NCI-H2227 (cell line): ENCODE measurements around the gene PCNX2.

Experiments used
- DNase-seq: peaks from one replicate; lab custom pipeline; 2025; ENCODE audit not compliant: unreplicated experiment; lab: John Stamatoyannopoulos, UW

The PCNX2 gene

DNA sequence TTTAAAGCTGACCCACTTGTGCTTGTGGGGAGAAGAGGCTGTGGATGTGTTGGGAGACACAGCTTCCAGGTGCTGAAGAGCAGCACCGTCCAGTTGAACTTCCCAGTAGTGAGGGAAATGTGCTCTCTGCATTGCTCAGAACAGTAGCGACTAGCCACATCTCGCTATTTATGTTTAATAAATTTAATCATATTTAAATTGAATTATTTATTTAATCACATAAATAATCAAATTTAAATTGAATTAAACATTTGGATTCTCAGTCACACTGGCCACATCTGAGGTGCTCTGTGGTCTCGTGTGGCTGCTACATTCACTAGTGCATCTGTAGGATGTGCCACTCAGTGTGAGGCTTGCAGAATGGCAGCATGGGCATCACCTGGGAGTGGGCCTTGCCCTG, 325.0 kb downstream of the PCNX2 start:
- DNase-seq = no peak

GRCh38 chr1:232969799-232970198, 325.7 kb downstream of the PCNX2 start:
- DNase-seq = no peak

GRCh38 chr1:232968965-232969364, 326.6 kb downstream of the PCNX2 start:
- no peak for DNase-seq

GRCh38 chr1:232968391-232968790, 327.1 kb downstream of the PCNX2 start:
- no peak for DNase-seq

- no peak for DNase-seq
These were observed 328.9 kb downstream of the PCNX2 start for GRCh38 chr1:232966663-232967062.

GRCh38 chr1:232965912-232966217, 329.7 kb downstream of the PCNX2 start:
- DNase-seq = no peak

DNA sequence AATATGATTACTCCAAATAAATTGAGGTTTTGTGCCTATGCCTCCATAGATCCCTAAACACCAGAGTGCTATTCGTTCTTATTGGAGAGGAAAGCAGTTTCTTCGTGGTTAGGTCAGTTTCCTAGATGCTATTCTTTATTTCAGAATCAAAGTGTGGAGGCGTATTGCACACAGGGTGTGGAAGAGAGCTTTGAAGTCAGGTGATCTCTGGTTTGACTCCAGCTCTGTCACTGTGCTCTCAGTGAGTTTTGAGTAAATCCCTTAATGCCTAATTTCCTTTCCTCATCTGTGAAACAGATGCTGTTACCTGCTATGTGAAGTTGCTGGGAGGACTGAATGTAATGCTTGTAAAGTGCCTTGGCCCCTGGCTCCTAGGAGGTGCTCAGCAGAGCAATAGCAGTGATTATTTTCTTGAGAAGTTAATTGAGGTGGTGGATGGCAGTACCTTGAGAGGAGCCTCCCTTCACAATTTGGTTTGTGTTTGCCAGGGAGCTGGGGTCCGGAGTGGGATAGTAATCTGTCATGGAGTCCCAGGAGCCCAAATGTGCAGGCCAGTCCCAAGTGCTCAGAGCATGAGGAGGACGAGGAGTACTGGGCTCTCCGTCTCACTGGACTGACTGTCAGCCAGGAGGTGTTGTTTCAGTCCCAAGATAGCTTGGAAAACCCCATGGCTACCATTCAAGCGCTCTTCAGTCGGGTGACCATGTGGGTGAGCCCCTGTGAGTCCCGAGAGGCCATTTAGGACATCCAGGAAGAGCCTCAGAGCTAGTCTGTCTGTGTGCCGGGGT, 330.2 kb downstream of the PCNX2 start:
- DNase-seq = no peak

- no peak for DNase-seq
These were observed 330.9 kb downstream of the PCNX2 start for GRCh38 chr1:232964601-232965000.

- no peak for DNase-seq
These were observed 332.5 kb downstream of the PCNX2 start for GRCh38 chr1:232962761-232963745.

DNA sequence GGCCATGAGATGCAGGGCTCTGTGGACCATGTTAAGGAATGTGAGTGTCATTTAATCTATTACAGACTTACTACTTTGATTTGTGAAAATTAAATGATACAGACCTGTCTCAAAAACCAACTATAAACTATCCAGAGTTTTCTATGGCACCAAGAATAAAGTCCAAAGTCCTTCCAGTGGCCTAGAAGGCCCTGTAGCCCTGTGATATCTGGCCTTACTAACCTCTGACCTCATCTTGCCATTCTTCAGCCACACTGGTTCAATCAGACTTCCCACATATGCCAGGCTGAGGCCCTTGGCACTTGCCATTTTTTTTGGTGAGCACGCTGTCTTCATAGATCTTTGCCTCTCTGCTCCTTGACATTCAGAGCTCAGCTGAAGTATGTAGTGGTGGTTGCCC, 337.5 kb downstream of the PCNX2 start:
- DNase-seq = no peak

DNA sequence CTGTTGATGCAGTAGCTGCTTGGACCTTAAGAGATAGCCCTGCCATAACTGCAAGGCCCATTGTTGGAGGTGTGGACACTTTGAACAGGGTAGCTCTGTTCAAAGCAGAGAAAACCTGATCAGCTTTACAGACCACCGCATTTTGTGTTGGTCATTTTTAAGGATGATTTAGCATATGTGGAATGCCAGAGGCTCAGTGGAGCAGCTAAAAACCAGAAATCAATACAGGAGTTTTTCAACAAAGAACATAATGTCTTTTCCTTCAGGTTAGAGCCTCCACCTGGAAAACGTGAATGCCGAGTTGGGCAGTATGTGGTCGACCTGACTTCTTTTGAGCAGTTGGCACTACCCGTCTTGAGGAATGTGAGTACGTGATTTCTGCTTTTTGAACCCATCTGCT, 339.4 kb downstream of the PCNX2 start:
- DNase-seq = no peak

DNA sequence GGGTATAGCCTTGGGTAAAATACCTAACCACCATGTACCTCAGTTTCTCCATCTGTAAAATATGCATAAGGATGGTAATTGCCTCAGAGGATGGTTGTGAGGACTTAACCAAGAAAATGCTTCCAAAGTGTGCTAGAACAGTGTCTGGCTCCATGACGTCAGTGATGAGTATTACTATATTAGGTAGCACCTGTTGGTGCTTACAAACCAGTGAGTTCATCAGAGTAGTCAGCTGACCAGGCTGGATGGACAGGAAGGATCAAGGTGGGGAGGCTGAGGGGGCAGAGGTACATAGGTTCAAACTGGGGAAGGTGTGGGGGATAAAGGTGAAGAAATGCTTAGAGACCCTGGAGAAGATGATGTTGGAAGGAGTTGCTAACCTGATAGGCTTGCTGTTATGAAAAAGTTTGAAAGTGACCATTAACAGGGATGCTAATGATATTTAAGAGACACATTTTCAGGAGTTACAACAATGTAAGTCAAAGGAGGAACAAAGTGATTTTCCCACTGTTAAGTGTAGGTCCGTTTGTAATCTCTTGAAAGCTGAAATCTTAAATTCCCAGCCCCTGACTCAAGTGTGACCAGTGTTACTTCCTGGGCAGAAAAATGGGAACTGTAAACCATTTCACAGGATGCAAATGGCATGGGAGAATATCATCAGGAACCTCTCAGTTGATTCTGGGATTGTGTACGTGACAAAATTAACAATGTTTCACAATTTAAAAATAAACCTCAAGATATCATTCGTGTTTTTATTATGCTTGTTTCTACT, 340.7 kb downstream of the PCNX2 start:
- DNase-seq = no peak

DNA sequence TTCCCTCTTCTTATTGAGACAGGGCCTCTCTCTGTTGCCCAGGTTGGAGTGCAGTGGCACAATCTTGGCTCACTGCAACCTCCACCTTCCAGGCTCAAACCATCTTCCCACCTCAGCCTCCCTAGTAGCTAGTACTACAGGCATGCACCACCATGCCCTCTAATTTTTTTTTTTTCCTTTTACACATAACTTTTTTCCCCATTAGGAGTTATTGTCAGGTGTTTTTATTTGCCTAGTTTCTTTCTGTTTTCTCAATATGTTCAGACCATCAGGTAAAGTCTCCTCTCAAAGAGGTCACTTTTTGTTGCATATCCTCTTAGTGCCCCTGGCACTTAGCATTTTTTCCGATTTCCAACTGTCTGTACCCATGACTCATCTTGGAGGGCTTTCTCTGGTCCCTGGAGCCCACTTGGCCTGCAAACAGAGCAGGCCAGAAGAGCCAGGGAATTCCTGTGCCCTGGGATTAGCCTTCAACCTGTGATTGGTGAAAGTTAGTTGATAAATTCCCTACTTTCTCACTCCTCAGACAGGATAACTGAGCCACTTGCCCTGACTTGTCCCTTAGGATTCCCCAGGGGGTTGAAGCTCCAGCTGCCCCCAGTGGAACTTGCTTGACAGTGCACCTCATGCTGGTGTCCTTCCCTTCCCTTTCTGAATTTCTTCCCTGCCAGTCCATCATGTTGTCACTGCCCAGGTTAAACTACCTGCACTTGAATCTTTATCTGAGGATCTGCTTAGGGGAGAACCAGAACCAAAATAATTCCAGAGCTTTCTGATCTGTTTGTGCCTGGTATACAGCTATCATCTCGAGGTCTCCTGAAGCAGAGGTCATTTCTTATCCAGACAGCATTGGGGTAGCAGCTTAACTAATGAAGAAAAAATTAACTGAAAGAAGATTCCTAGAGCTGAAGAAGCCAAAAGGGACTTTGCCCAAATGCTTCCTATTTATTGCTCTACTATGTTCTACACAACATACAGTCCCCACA, 342.7 kb downstream of the PCNX2 start:
- peak; percentile 26 for DNase-seq

- DNase-seq = no peak
These were observed 343.9 kb downstream of the PCNX2 start for GRCh38 chr1:232951605-232952004.

DNA sequence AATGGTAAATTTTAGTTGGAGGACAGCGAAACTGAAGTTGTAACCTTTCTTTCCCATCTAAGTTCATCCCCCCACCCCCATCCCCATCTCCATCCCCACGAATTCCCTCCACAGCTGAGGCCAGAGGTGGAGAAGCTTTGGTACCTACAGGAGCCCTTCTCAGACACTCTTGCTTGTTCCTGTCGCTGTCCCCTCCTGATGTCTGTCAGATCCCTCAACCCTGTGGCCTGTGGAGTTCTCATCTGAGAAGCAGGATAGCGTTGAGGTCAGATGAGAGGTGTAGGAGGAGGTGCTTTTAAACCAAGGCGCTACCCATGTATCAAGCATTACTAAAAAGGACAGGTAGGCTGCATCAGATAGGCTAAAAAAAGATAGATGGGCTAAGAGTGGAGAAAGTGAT, 344.3 kb downstream of the PCNX2 start:
- DNase-seq = peak; percentile 29

GRCh38 chr1:232950197-232951176, 345.0 kb downstream of the PCNX2 start, which contains the start of gene NTPCR:
TSS of gene NTPCR (plus strand) at chr1:232950611. CDS start at chr1:232950711, 100 bp downstream.
- DNase-seq = peak; percentile 97

DNA sequence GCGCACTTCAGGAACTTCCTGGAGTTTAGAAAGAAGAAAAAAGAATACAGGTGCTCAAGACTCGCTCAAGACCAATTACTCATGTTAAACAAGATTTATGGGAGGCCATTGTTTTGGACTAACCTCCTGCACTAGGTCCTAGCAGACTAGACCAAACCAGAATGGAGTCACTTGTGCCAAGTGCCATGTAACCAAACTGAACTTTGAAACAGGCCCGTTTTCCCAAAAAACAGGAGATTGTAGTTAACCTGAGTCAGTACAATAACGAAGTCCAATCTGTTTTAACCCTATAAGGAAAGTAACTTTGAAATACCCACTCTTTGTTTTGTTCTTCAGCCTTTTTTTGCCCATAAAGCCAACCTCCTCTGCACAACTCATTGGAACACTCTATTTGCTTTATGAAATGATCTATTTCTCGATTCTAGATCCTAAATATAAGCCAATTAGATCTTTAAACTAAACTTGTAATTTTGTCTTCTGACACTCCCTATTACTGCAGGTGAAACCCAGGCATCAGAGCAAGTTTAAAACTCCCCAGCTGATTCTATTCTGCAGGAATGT, 345.8 kb downstream of the PCNX2 start:
- no peak for DNase-seq

DNA sequence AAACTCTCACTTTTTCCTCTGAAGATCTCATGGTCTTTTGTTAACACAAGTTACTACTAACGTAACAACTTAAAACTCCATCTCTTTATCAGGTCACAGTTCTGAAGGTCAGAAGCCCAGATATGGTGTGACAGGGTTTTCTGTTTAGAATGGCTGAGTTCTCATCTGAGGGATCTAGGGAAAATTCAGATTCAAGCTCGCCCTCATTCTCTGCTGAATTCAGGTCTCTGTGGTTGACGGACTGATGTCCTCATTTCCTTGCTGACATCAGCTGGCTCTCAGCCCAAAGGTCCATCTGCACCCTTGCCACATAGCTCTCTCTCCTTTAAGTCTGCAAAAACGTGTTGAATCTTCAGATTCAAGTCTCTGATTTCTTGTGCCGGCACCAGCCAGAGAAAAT, 351.2 kb downstream of the PCNX2 start:
- no peak for DNase-seq
